Astrocyte (in vitro differentiated cells and primary cell): ENCODE results near the gene PLA2G4F.

Source experiments
- CTCF ChIP-seq: IDR thresholded peaks from 2 replicates; pipeline ENCODE4 v1.5.1; 2011; ENCODE audit warnings: low read depth, mild to moderate bottlenecking, inconsistent platforms, low read length, moderate library complexity; ENCODE audit not compliant: insufficient read depth
- EZH2 ChIP-seq: IDR thresholded peaks from 2 replicates; pipeline ENCODE4 v1.6.1; 2012; ENCODE audit warnings: mild to moderate bottlenecking, low read length, inconsistent platforms; ENCODE audit not compliant: insufficient read depth

DNA sequence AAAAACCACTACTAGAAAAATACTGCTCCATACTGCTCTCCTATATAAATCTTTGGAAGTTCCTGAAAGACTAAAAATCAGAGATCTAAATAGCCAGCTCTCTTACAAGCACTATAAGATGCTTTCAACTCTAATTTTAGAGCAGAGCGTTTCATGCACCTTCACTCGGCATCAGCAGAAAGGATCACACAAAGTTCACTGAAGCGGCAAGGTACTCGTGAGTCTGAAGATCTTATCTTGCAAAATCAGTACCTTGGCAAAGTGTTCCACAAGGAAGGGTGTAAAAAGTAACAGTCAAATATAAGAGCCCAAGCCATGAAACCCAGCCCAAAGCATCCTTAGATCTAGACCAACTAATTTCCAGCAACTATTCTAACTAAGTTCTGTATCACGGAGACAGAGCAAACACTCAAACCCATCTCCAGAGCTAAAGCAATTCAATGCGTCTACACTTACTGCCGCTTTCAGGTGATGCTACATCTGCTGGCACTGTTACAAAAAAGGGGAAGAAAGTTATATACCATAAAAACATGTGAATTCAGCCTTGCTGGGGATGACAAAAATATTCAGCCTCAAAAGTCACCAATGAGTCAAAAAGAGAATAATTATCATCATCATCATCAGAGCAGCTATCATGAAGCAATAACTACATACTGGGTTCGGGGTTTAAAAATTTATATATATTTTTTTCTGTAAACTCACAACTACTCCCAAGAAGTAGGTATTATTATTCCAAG, 35.3 kb upstream of the PLA2G4F start:
- TF ChIP-seq CTCF (no peak), EZH2 (no peak)
